Measurements from ENCODE around the gene PRXL2B. TPM values are rescaled to one million over a fixed set of nuclear protein-coding genes. Genes with fewer than 3 reads are reported as not detected.

Gene PRXL2B
- total RNA-seq, 1 experiment from 2014 or later = 32.2 TPM

DNA sequence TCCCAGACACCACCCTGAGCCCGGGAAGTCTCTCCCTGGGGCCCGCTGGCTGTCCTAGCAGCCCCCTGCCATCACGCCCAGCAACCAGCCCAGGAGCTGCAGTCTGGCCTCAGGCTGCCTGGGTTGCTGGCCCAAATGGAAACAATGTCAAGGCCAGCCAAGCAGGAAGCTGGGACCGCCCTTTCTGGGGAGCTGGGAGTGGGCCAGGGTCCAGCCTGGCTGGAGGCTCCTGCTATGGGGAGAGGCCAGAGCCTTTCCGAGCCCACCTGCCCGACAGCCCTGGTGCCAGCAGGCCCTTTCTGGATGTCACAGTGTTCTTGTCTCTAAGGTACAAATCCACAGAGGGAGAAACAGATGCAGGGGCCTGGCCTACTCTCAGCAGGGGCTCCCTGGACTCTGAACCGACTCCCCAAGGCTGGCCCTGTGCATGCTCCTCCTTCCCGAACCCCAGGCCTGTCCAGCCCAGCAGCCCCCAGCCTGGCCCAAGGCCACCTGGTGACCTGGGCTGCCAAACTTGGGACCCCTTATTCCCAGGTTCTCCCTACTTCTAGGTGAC lies 47.4 kb downstream of the PRXL2B start:
- no peak overlapping the region for H2AFZ ChIP-seq (ENCODE audit: low read depth, low read length, poor library complexity, severe bottlenecking)
- no peaks in the 10 kb centered on the region for H3K9me2 ChIP-seq (ENCODE audit: insufficient read depth)
- no peak overlapping the region for H3K4me2 ChIP-seq (ENCODE audit: low read length)
- ATAC-seq (no peak), DNase-seq (ENCODE audit: low read depth, low spot score) (no peak)
- ChIA-PET POLR2A (no interaction called here), RAD21 (ENCODE audit: low non-redundant PET in 1 of 2, low total read pairs in 2 of 2, uncharacterized antibody in 2 of 2, unreplicated experiment in 2 of 2) (no interaction called here), CTCF (no interaction called here)
- no peaks in the 10 kb centered on the region for H3K27me3 ChIP-seq (ENCODE audit: insufficient read depth, low read length)
- H3K36me3 ChIP-seq (ENCODE audit: control insufficient read depth in 1 of 2, insufficient read depth in 2 of 2, low read length in 2 of 2) = no peaks in the 10 kb centered on the region
- no peaks in the 10 kb centered on the region for H3K79me2 ChIP-seq (ENCODE audit: insufficient read depth, low read length)
- no TSS peak for BruUV-seq (replicated peaks)
- TF ChIP-seq ZBTB33 (IDR thresholded peaks at IDR 0.05; ENCODE audit: extremely low read depth, insufficient replicate concordance, low read length) = no peak
- no peak for TF ChIP-seq CBX3 (IDR thresholded peaks at IDR 0.05; ENCODE audit: low read depth)
- TF ChIP-seq SIN3A (IDR thresholded peaks at IDR 0.05; ENCODE audit: low read depth) = no peak
- no peak for TF ChIP-seq POLR2A (IDR thresholded peaks at IDR 0.05; ENCODE audit: borderline replicate concordance, extremely low read depth, insufficient read depth, insufficient read length)
- no peak for TF ChIP-seq EZH2phosphoT487 (IDR thresholded peaks at IDR 0.05; ENCODE audit: borderline replicate concordance)
- no peak for TF ChIP-seq CTCF (IDR thresholded peaks at IDR 0.05 in 2 of 3, conservative IDR thresholded peaks at IDR 0.05 in 1 of 3; ENCODE audit: borderline replicate concordance in 1 of 3, insufficient read depth in 1 of 3, low read depth in 2 of 3, low read length in 2 of 3)
- TF ChIP-seq POLR2AphosphoS5 (IDR thresholded peaks at IDR 0.05; ENCODE audit: low read depth, low read length) = no peak
- TF ChIP-seq SRF (IDR thresholded peaks at IDR 0.05; ENCODE audit: low read depth) = no peak
- H3K27ac ChIP-seq (ENCODE audit: low read depth, low read length) = no peak overlapping the region
- peaks cover 0 to 6% of the 10 kb centered on the region in 2 experiments; a peak in 2 of 4 replicates for H3K4me1 ChIP-seq (ENCODE audit: control insufficient read depth in 1 of 2, insufficient read depth in 2 of 2, low read length in 2 of 2)
- no peak overlapping the region for H3K4me3 ChIP-seq (replicated peaks in 1 of 2; ENCODE audit: low read depth in 1 of 2, low read length in 2 of 2)
- H3K9me3 ChIP-seq (ENCODE audit: control insufficient read depth in 1 of 2, insufficient read depth in 1 of 2, low read depth in 1 of 2, low read length in 2 of 2) = peaks cover 0 to 13% of the 10 kb centered on the region in 2 experiments; a peak in 2 of 4 replicates
- intact Hi-C loops (cut with micrococcal nuclease) = no loop called here
- H3K9ac ChIP-seq (ENCODE audit: low read length) = no peak overlapping the region
- no peaks in the 10 kb centered on the region for H4K20me1 ChIP-seq (ENCODE audit: insufficient read depth)

Data from HCT116 (cell line).